Caco-2 (cell line): ENCODE data around the gene VIPR2. TPM values are rescaled to one million over a fixed set of nuclear protein-coding genes. Genes with fewer than 3 reads are reported as not detected.

Source experiments
- BruUV-seq: library from RNA; stranded (reverse); fragments of 400-500 nt; replicated peaks from 2 replicates; lab custom pipeline; 2021; lab: Mats Ljungman, UMichigan
- CTCF ChIA-PET: fragments of 300-600 bp; sonication (Branson Sonifier 250); formaldehyde crosslinking; loops from one replicate; lab custom pipeline; 2022; ENCODE audit warnings: antibody characterized with exemption; lab: Charles Lee
- POLR2A ChIA-PET: fragments of 300-600 bp; sonication (Branson Sonifier 250); formaldehyde crosslinking; loops from one replicate; lab custom pipeline; 2022; ENCODE audit warnings: antibody characterized with exemption; lab: Charles Lee
- DNase-seq, 2 experiments: peaks; one replicate each; pipeline versions ENCODE4 v3.0.0 to v3.0.0-alpha.2; 2020 to 2022
- H3K27me3 ChIP-seq: replicated peaks from 2 replicates; pipeline ENCODE4 v1.6.0; 2011; ENCODE audit warnings: low read length; ENCODE audit not compliant: control insufficient read depth, insufficient read depth
- H3K36me3 ChIP-seq: 2 replicates; pipeline ENCODE4 v1.5.1; 2011; ENCODE audit warnings: low read length; ENCODE audit not compliant: control insufficient read depth, insufficient read depth
- H3K4me1 ChIP-seq: fragments of 250-450 bp; sonication (Bioruptor Pico); 2 replicates; pipeline ENCODE4 v1.5.1; 2020; ENCODE audit warnings: mild to moderate bottlenecking
- H3K4me3 ChIP-seq: 2 replicates; pipeline ENCODE4 v1.5.1; 2011; ENCODE audit warnings: low read depth, mild to moderate bottlenecking, control low read depth, low read length
- H3K9me3 ChIP-seq: fragments of 250-450 bp; sonication (Bioruptor Pico); 2 replicates; pipeline ENCODE4 v1.5.1; 2020; ENCODE audit warnings: mild to moderate bottlenecking, moderate library complexity
- H3K27ac Mint-ChIP-seq: one replicate; pipeline ENCODE4 v1.8.0; 2022; ENCODE audit warnings: mixed read lengths; ENCODE audit not compliant: unreplicated experiment
- H3K27me3 Mint-ChIP-seq: one replicate; pipeline ENCODE4 v1.8.0; 2022; ENCODE audit warnings: mixed read lengths; ENCODE audit not compliant: insufficient read depth, unreplicated experiment
- H3K36me3 Mint-ChIP-seq: one replicate; pipeline ENCODE4 v1.8.0; 2022; ENCODE audit warnings: mild to moderate bottlenecking, mixed read lengths; ENCODE audit not compliant: insufficient read depth, unreplicated experiment
- H3K4me1 Mint-ChIP-seq: one replicate; pipeline ENCODE4 v1.8.0; 2022; ENCODE audit warnings: low read depth, mixed read lengths; ENCODE audit not compliant: unreplicated experiment
- H3K4me3 Mint-ChIP-seq: one replicate; pipeline ENCODE4 v1.8.0; 2022; ENCODE audit warnings: mild to moderate bottlenecking, moderate library complexity, mixed read lengths; ENCODE audit not compliant: unreplicated experiment
- H3K9me3 Mint-ChIP-seq: one replicate; pipeline ENCODE4 v1.8.0; 2022; ENCODE audit warnings: mixed read lengths; ENCODE audit not compliant: unreplicated experiment
- CTCF ChIP-seq, 2 experiments: fragments of 200-600 bp in 1 of 2; IDR thresholded peaks; 1 replicate in 1 of 2; 2 replicates in 1 of 2; pipeline versions ENCODE4 v1.5.1 to v1.8.0; 2011 to 2022; ENCODE audit warnings: antibody characterized with exemption in 1 of 2, control low read depth in 1 of 2, inconsistent platforms in 1 of 2, low read depth in 1 of 2, low read length in 1 of 2, mild to moderate bottlenecking in 1 of 2, moderate library complexity in 1 of 2; ENCODE audit not compliant: insufficient read depth in 1 of 2, severe bottlenecking in 1 of 2, unreplicated experiment in 1 of 2
- intact Hi-C: fragments of 100-400 bp; cut with micrococcal nuclease; formaldehyde crosslinking; loops from one replicate; pipeline ENCODE4 v1.10.0; 2022; ENCODE audit not compliant: unreplicated experiment
- total RNA-seq: library from RNA; stranded (reverse); gene quantifications from 2 replicates; pipeline ENCODE4 v1.2.3, GENCODE V29; 2022

Gene VIPR2
- total RNA-seq, 1 experiment from 2014 or later: not detected

- peaks cover 14% of the 10 kb centered on the region for H3K9me3 Mint-ChIP-seq
- TF ChIP-seq CTCF (IDR thresholded peaks at IDR 0.05; ENCODE audit: insufficient read depth in 1 of 2, low read depth in 1 of 2, low read length in 1 of 2, severe bottlenecking in 1 of 2, unreplicated experiment in 1 of 2): no peak
- no peaks in the 10 kb centered on the region for H3K36me3 Mint-ChIP-seq
- ChIA-PET POLR2A (no interaction called here), CTCF (no interaction called here)
- Histone ChIP-seq H3K4me1 (no peaks in the 10 kb centered on the region), H3K9me3 (no peaks in the 10 kb centered on the region), H3K4me3 (no peak overlapping the region), H3K27me3 (no peaks in the 10 kb centered on the region), H3K36me3 (no peaks in the 10 kb centered on the region)
- DNase-seq: peak in 1 of 2 experiments; percentile 46
- peaks cover 7% of the 10 kb centered on the region for H3K4me1 Mint-ChIP-seq
- H3K27me3 Mint-ChIP-seq: no peaks in the 10 kb centered on the region
- BruUV-seq: no TSS peak
- no peak overlapping the region for H3K4me3 Mint-ChIP-seq
- intact Hi-C loops: no loop called here
- no peak overlapping the region for H3K27ac Mint-ChIP-seq
These were observed 38.5 kb downstream of the VIPR2 start for GRCh38 chr7:159105832-159106811.

GRCh38 chr7:159105066-159105780 is 39.4 kb downstream of the VIPR2 start:
- Mint-ChIP-seq H3K36me3 (no peaks in the 10 kb centered on the region), H3K4me3 (no peak overlapping the region), H3K4me1 (peaks cover 7% of the 10 kb centered on the region), H3K27ac (no peak overlapping the region), H3K27me3 (no peaks in the 10 kb centered on the region), H3K9me3 (peaks cover 20% of the 10 kb centered on the region)
- Histone ChIP-seq H3K9me3 (no peaks in the 10 kb centered on the region), H3K4me3 (no peak overlapping the region), H3K27me3 (no peaks in the 10 kb centered on the region), H3K36me3 (no peaks in the 10 kb centered on the region), H3K4me1 (no peaks in the 10 kb centered on the region)
- intact Hi-C loops: no loop called here
- no peak for TF ChIP-seq CTCF (IDR thresholded peaks at IDR 0.05; ENCODE audit: insufficient read depth in 1 of 2, low read depth in 1 of 2, low read length in 1 of 2, severe bottlenecking in 1 of 2, unreplicated experiment in 1 of 2)
- ChIA-PET CTCF (no interaction called here), POLR2A (no interaction called here)
- DNase-seq: peak in 1 of 2 experiments; percentile 18
- no TSS peak for BruUV-seq

GRCh38 chr7:159104188-159104920 is 40.3 kb downstream of the VIPR2 start:
- no peaks in the 10 kb centered on the region for H3K36me3 Mint-ChIP-seq
- DNase-seq: peak in 1 of 2 experiments; percentile 28
- TF ChIP-seq CTCF (IDR thresholded peaks at IDR 0.05; ENCODE audit: insufficient read depth in 1 of 2, low read depth in 1 of 2, low read length in 1 of 2, severe bottlenecking in 1 of 2, unreplicated experiment in 1 of 2): no peak
- H3K27me3 Mint-ChIP-seq: no peaks in the 10 kb centered on the region
- no peak overlapping the region for H3K4me3 Mint-ChIP-seq
- ChIA-PET CTCF (no interaction called here), POLR2A (no interaction called here)
- H3K27me3 ChIP-seq: no peaks in the 10 kb centered on the region
- H3K4me1 ChIP-seq: no peaks in the 10 kb centered on the region
- BruUV-seq: no TSS peak
- intact Hi-C loops: no loop called here
- H3K4me3 ChIP-seq: no peak overlapping the region
- H3K27ac Mint-ChIP-seq: no peak overlapping the region
- H3K4me1 Mint-ChIP-seq: peaks cover 7% of the 10 kb centered on the region
- no peaks in the 10 kb centered on the region for H3K36me3 ChIP-seq
- no peaks in the 10 kb centered on the region for H3K9me3 ChIP-seq
- H3K9me3 Mint-ChIP-seq: peaks cover 20% of the 10 kb centered on the region
